ENCODE measurements around the gene GNL3L. TPM values are rescaled to one million over a fixed set of nuclear protein-coding genes. Genes with fewer than 3 reads are reported as not detected.

The GNL3L gene
- total and polyA plus RNA-seq, 2 of the 13 experiments (the other 11 are each of a cell fraction or from before 2014, with no cell fraction given): 12.1 to 32.6 TPM

DNA sequence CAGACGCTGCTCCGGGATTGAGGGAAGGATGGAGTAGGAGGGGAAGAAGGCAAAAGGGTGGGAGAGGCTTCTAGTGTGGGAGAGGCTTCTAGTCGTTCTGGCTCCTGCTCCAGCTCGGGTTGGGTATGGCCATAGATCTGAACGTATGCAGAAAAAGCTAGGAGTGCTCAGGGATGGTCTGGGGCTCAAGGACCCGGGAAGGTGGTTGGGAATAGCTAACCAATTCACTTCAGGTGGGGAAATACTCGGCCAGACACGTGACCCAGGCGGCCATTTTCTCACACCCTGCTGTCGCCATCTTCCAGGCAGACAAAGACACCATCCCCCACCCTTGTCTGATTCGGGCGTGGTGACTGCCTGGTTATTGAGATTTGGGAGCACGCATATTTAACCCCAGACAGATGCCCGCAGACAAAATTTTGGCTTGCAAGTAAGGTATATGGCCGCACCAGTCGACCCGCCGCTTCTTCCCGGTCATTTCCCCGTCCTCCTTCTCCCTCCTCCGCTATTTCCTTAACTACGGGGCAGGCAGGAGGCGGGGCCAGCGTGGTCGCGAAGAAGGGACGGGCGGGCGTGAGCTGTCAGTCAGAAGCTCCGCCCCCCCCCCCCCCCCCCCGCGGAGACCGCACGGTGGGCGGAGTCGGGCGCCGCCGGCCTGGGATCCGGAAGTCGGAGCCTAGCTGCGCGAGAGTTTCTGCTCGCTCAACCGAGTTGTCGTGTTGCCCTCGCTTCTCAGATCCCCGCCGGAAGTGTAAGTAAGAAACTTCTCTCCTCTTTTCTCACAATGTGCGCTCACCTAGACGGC, at the start of gene GNL3L (continued):
- TF ChIP-seq, protein P1, sequence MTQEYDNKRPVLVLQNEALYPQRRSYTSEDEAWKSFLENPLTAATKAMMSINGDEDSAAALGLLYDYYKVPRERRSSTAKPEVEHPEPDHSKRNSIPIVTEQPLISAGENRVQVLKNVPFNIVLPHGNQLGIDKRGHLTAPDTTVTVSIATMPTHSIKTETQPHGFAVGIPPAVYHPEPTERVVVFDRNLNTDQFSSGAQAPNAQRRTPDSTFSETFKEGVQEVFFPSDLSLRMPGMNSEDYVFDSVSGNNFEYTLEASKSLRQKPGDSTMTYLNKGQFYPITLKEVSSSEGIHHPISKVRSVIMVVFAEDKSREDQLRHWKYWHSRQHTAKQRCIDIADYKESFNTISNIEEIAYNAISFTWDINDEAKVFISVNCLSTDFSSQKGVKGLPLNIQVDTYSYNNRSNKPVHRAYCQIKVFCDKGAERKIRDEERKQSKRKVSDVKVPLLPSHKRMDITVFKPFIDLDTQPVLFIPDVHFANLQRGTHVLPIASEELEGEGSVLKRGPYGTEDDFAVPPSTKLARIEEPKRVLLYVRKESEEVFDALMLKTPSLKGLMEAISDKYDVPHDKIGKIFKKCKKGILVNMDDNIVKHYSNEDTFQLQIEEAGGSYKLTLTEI (CRISPR knock-in tag; conservative IDR thresholded peaks at IDR 0.05): no peak
- TF ChIP-seq KDM2A (CRISPR knock-in tag; IDR thresholded peaks at IDR 0.05; ENCODE audit: borderline replicate concordance, low read depth) (0 out of 2 replicates have a peak, but pooled peaks have one; percentile 9), ZNF230 (CRISPR knock-in tag; IDR thresholded peaks at IDR 0.05) (peak; percentile 49; the same call in 1 of the 2 replicates), SAP130 (CRISPR knock-in tag; IDR thresholded peaks at IDR 0.05; ENCODE audit: low read depth) (peak; percentile 75), MAZ (IDR thresholded peaks at IDR 0.05; ENCODE audit: borderline replicate concordance, low read depth, low read length) (no peak), MAZ (CRISPR knock-in tag; IDR thresholded peaks at IDR 0.05; ENCODE audit: low read depth) (0 out of 2 replicates have a peak, but pooled peaks have one; percentile 37), CREB1 (IDR thresholded peaks at IDR 0.05) (no peak), CREB1 (CRISPR knock-in tag; IDR thresholded peaks at IDR 0.05) (no peak), TBX3 (IDR thresholded peaks at IDR 0.05; ENCODE audit: borderline replicate concordance) (peak; percentile 21; the same call in 1 of the 2 replicates), ATF1 (CRISPR knock-in tag; IDR thresholded peaks at IDR 0.05) (no peak), DPF2 (CRISPR knock-in tag; IDR thresholded peaks at IDR 0.05; ENCODE audit: borderline replicate concordance, low read depth) (no peak), HNRNPLL (IDR thresholded peaks at IDR 0.05; ENCODE audit: low read depth, low read length, poor library complexity, severe bottlenecking) (peak; percentile 75), ZFX (CRISPR knock-in tag; IDR thresholded peaks at IDR 0.05; ENCODE audit: low read depth) (peak; percentile 19; the same call in 1 of the 2 replicates), CHD2 (IDR thresholded peaks at IDR 0.05; ENCODE audit: low read depth, low read length) (peak; percentile 73)
- TF ChIP-seq, protein P2, sequence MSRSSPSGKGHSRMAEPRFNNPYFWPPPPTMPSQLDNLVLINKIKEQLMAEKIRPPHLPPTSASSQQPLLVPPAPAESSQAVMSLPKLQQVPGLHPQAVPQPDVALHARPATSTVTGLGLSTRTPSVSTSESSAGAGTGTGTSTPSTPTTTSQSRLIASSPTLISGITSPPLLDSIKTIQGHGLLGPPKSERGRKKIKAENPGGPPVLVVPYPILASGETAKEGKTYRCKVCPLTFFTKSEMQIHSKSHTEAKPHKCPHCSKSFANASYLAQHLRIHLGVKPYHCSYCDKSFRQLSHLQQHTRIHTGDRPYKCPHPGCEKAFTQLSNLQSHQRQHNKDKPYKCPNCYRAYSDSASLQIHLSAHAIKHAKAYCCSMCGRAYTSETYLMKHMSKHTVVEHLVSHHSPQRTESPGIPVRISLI (CRISPR knock-in tag; IDR thresholded peaks at IDR 0.05; ENCODE audit: borderline replicate concordance): no peak
- TF ChIP-seq, protein P3, sequence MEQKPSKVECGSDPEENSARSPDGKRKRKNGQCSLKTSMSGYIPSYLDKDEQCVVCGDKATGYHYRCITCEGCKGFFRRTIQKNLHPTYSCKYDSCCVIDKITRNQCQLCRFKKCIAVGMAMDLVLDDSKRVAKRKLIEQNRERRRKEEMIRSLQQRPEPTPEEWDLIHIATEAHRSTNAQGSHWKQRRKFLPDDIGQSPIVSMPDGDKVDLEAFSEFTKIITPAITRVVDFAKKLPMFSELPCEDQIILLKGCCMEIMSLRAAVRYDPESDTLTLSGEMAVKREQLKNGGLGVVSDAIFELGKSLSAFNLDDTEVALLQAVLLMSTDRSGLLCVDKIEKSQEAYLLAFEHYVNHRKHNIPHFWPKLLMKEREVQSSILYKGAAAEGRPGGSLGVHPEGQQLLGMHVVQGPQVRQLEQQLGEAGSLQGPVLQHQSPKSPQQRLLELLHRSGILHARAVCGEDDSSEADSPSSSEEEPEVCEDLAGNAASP (CRISPR knock-in tag; IDR thresholded peaks at IDR 0.05; ENCODE audit: borderline replicate concordance): 0 out of 2 replicates have a peak, but pooled peaks have one; percentile 10
- TF ChIP-seq, protein P4, sequence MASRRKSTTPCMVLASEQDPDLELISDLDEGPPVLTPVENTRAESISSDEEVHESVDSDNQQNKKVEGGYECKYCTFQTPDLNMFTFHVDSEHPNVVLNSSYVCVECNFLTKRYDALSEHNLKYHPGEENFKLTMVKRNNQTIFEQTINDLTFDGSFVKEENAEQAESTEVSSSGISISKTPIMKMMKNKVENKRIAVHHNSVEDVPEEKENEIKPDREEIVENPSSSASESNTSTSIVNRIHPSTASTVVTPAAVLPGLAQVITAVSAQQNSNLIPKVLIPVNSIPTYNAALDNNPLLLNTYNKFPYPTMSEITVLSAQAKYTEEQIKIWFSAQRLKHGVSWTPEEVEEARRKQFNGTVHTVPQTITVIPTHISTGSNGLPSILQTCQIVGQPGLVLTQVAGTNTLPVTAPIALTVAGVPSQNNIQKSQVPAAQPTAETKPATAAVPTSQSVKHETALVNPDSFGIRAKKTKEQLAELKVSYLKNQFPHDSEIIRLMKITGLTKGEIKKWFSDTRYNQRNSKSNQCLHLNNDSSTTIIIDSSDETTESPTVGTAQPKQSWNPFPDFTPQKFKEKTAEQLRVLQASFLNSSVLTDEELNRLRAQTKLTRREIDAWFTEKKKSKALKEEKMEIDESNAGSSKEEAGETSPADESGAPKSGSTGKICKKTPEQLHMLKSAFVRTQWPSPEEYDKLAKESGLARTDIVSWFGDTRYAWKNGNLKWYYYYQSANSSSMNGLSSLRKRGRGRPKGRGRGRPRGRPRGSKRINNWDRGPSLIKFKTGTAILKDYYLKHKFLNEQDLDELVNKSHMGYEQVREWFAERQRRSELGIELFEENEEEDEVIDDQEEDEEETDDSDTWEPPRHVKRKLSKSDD (CRISPR knock-in tag; IDR thresholded peaks at IDR 0.05; ENCODE audit: low read depth): 0 out of 2 replicates have a peak, but pooled peaks have one; percentile 40
- TF ChIP-seq, protein P5, sequence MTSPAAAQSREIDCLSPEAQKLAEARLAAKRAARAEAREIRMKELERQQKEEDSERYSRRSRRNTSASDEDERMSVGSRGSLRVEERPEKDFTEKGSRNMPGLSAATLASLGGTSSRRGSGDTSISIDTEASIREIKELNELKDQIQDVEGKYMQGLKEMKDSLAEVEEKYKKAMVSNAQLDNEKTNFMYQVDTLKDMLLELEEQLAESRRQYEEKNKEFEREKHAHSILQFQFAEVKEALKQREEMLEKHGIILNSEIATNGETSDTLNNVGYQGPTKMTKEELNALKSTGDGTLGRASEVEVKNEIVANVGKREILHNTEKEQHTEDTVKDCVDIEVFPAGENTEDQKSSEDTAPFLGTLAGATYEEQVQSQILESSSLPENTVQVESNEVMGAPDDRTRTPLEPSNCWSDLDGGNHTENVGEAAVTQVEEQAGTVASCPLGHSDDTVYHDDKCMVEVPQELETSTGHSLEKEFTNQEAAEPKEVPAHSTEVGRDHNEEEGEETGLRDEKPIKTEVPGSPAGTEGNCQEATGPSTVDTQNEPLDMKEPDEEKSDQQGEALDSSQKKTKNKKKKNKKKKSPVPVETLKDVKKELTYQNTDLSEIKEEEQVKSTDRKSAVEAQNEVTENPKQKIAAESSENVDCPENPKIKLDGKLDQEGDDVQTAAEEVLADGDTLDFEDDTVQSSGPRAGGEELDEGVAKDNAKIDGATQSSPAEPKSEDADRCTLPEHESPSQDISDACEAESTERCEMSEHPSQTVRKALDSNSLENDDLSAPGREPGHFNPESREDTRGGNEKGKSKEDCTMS (CRISPR knock-in tag; conservative IDR thresholded peaks at IDR 0.05): no peak
